ENCODE measurements around the gene KRT39. TPM values are rescaled to one million over a fixed set of nuclear protein-coding genes. Genes with fewer than 3 reads are reported as not detected.

KRT39 gene
- total and polyA plus RNA-seq, 2 donors (not counting 3 experiments of a cell fraction or from before 2014, with no cell fraction given) = not detected

DNA sequence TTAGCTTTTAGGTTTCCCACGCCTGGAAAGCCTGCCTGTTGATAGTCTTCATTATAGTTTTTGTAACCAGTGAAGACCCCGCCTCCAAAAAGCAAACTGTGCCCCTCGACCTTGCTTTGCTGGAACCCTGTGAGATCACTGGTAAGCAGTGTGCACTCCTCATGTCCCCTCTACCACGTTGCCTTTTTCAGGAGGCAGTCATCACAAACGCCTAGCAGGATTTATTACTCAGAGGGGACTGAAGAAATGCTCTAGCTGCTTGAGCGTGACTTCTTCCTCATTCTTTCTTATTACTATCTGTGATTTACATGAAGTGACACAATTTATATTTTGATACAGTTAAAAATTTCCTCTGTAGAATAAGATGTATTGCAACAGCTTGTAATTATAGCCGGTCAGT lies 48.7 kb upstream of the KRT39 start:
- POLR2A ChIA-PET = no interaction called here
- no peak for DNase-seq (ENCODE audit: low read depth, low spot score)
- Histone ChIP-seq H3K9me3 (replicated peaks; ENCODE audit: control insufficient read depth, insufficient read depth, low read length) (no peaks in the 10 kb centered on the region), H3K4me2 (ENCODE audit: insufficient read depth, low read length) (no peak overlapping the region), H3K27me3 (ENCODE audit: control insufficient read depth in 2 of 2, insufficient read depth in 2 of 2, low read length in 2 of 2) (peaks cover 0 to 1% of the 10 kb centered on the region in 2 experiments), H3K4me1 (ENCODE audit: control insufficient read depth, extremely low read depth, insufficient read depth, low read length) (no peaks in the 10 kb centered on the region), H2AFZ (ENCODE audit: low read depth, low read length) (no peak overlapping the region), H3K9ac (replicated peaks; ENCODE audit: extremely low read depth, insufficient read depth, low read length) (no peak overlapping the region), H3K27ac (ENCODE audit: insufficient read depth, low read depth, low read length) (no peak overlapping the region), H3K4me3 (replicated peaks in 1 of 3; ENCODE audit: insufficient read depth in 1 of 3, low read depth in 1 of 3, low read length in 3 of 3) (no peak overlapping the region), H4K20me1 (replicated peaks; ENCODE audit: control insufficient read depth, extremely low read depth, insufficient read depth, low read length) (no peaks in the 10 kb centered on the region), H3K9me1 (replicated peaks; ENCODE audit: control insufficient read depth, extremely low read depth, insufficient read depth, low read length) (no peaks in the 10 kb centered on the region), H3K79me2 (ENCODE audit: control insufficient read depth, insufficient read depth, low read length) (no peaks in the 10 kb centered on the region), H3K36me3 (ENCODE audit: control insufficient read depth in 2 of 2, extremely low read depth in 1 of 2, insufficient read depth in 2 of 2, low read length in 2 of 2) (no peaks in the 10 kb centered on the region)
- no peak for TF ChIP-seq FOS (IDR thresholded peaks at IDR 0.05; ENCODE audit: borderline replicate concordance, insufficient read depth, low read length)
- TF ChIP-seq, protein P1, sequence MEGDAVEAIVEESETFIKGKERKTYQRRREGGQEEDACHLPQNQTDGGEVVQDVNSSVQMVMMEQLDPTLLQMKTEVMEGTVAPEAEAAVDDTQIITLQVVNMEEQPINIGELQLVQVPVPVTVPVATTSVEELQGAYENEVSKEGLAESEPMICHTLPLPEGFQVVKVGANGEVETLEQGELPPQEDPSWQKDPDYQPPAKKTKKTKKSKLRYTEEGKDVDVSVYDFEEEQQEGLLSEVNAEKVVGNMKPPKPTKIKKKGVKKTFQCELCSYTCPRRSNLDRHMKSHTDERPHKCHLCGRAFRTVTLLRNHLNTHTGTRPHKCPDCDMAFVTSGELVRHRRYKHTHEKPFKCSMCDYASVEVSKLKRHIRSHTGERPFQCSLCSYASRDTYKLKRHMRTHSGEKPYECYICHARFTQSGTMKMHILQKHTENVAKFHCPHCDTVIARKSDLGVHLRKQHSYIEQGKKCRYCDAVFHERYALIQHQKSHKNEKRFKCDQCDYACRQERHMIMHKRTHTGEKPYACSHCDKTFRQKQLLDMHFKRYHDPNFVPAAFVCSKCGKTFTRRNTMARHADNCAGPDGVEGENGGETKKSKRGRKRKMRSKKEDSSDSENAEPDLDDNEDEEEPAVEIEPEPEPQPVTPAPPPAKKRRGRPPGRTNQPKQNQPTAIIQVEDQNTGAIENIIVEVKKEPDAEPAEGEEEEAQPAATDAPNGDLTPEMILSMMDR (IDR thresholded peaks at IDR 0.05; ENCODE audit: extremely low read depth in 1 of 2, insufficient read depth in 1 of 2, low read depth in 1 of 2, low read length in 2 of 2) = no peak
- TF ChIP-seq, protein P2, sequence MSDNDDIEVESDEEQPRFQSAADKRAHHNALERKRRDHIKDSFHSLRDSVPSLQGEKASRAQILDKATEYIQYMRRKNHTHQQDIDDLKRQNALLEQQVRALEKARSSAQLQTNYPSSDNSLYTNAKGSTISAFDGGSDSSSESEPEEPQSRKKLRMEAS (IDR thresholded peaks at IDR 0.05; ENCODE audit: insufficient read depth, insufficient read length) = no peak
- dilution Hi-C loops (cut with MboI; ENCODE audit: extremely low pct_ligation_motif_present, low sequenced_read_pairs) (no loop called here), intact Hi-C loops (cut with micrococcal nuclease) (no loop called here)
- CTCF ChIA-PET = no interaction called here
- no peak for FAIRE-seq
- no TSS peak for BruUV-seq (replicated peaks)

DNA sequence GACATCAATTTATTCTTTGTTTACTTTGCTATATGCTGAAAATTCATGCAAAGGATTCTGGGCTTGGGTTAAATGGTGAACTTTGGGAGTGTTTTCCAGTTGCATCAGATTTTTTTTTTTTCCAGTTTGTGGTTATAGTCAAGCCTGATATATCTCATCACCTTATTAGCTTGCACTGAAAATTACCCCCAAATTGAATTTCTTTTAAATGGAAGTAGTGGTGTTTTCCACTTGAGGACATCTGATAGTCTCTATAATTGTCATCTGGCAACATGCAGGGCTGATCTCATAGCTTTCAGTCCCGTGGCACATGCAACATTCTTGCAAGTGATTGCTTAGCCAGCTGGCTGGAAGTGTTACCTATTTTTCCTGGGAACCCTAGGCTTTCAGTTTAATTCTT lies 46.9 kb upstream of the KRT39 start:
- Histone ChIP-seq H3K27ac (ENCODE audit: insufficient read depth, low read depth, low read length) (no peak overlapping the region), H3K9me1 (replicated peaks; ENCODE audit: control insufficient read depth, extremely low read depth, insufficient read depth, low read length) (no peaks in the 10 kb centered on the region), H2AFZ (ENCODE audit: low read depth, low read length) (no peak overlapping the region), H3K9ac (replicated peaks; ENCODE audit: extremely low read depth, insufficient read depth, low read length) (no peak overlapping the region), H3K4me1 (ENCODE audit: control insufficient read depth, extremely low read depth, insufficient read depth, low read length) (no peaks in the 10 kb centered on the region), H3K27me3 (ENCODE audit: control insufficient read depth in 2 of 2, insufficient read depth in 2 of 2, low read length in 2 of 2) (peaks cover 0 to 1% of the 10 kb centered on the region in 2 experiments), H3K36me3 (ENCODE audit: control insufficient read depth in 2 of 2, extremely low read depth in 1 of 2, insufficient read depth in 2 of 2, low read length in 2 of 2) (no peaks in the 10 kb centered on the region), H3K9me3 (replicated peaks; ENCODE audit: control insufficient read depth, insufficient read depth, low read length) (no peaks in the 10 kb centered on the region), H3K79me2 (ENCODE audit: control insufficient read depth, insufficient read depth, low read length) (no peaks in the 10 kb centered on the region), H4K20me1 (replicated peaks; ENCODE audit: control insufficient read depth, extremely low read depth, insufficient read depth, low read length) (no peaks in the 10 kb centered on the region), H3K4me2 (ENCODE audit: insufficient read depth, low read length) (no peak overlapping the region), H3K4me3 (replicated peaks in 1 of 3; ENCODE audit: insufficient read depth in 1 of 3, low read depth in 1 of 3, low read length in 3 of 3) (no peak overlapping the region)
- POLR2A ChIA-PET = no interaction called here
- no peak for DNase-seq (ENCODE audit: low read depth, low spot score)
- FAIRE-seq = no peak
- dilution Hi-C loops (cut with MboI; ENCODE audit: extremely low pct_ligation_motif_present, low sequenced_read_pairs) = no loop called here
- CTCF ChIA-PET = interaction anchor here (0.6 kb wide), 1 partner anchor 635 kb away, joined by 4 read pairs; no protein-coding TSS in a partner anchor
- intact Hi-C loops (cut with micrococcal nuclease) = no loop called here
- BruUV-seq (replicated peaks) = no TSS peak
- TF ChIP-seq POLR2AphosphoS5 (IDR thresholded peaks at IDR 0.05; ENCODE audit: insufficient read depth, low read depth, low read length) (no peak), EZH2 (IDR thresholded peaks at IDR 0.05; ENCODE audit: borderline replicate concordance, low read depth, low read length, severe bottlenecking) (no peak), JUN (IDR thresholded peaks at IDR 0.05; ENCODE audit: borderline replicate concordance, insufficient read depth, insufficient read length, low read depth) (no peak), MYC (IDR thresholded peaks at IDR 0.05; ENCODE audit: low read depth, low read length) (no peak), POLR2A (IDR thresholded peaks at IDR 0.05; ENCODE audit: low read depth, low read length) (no peak), FOS (IDR thresholded peaks at IDR 0.05; ENCODE audit: borderline replicate concordance, insufficient read depth, low read length) (no peak), GATA2 (IDR thresholded peaks at IDR 0.05; ENCODE audit: insufficient read depth, insufficient read length, low read depth, low read length) (no peak)
- TF ChIP-seq, protein P2 (IDR thresholded peaks at IDR 0.05; ENCODE audit: insufficient read depth, insufficient read length) = no peak
- TF ChIP-seq, protein P1 (IDR thresholded peaks at IDR 0.05; ENCODE audit: extremely low read depth in 1 of 2, insufficient read depth in 1 of 2, low read depth in 1 of 2, low read length in 2 of 2) = no peak

All from endothelial cell of umbilical vein (primary cell).